Spleen (tissue), 11 donors: Measurements from ENCODE around the gene TMEM181. TPM values are rescaled to one million over a fixed set of nuclear protein-coding genes. Genes with fewer than 3 reads are reported as not detected.

Experiments used
- DNase-seq: peaks from one replicate; pipeline ENCODE4 v3.0.0-alpha.2; 2020
- H3K27ac ChIP-seq, 8 donors: fragments of 200-600 bp; sonication (generic) in 7 of 8; 1 replicate in 4 of 8; 2 replicates in 4 of 8; pipeline versions ENCODE4 v1.5.0 to v1.8.0; 2016 to 2021; ENCODE audit warnings: inconsistent platforms in 4 of 8, mild to moderate bottlenecking in 4 of 8, moderate library complexity in 1 of 8
- H3K27me3 ChIP-seq, 7 donors: fragments of 200-600 bp; sonication (generic) in 6 of 7; replicated peaks in 1 of 7; 1 replicate in 4 of 7; 2 replicates in 3 of 7; pipeline versions ENCODE4 v1.5.0 to v1.8.0; 2016 to 2021; ENCODE audit warnings: inconsistent platforms in 3 of 7, mild to moderate bottlenecking in 1 of 7
- H3K36me3 ChIP-seq, 6 donors: fragments of 200-600 bp; sonication (generic) in 5 of 6; 1 replicate in 4 of 6; 2 replicates in 2 of 6; pipeline versions ENCODE4 v1.5.0 to v1.8.0; 2016 to 2021; ENCODE audit warnings: inconsistent platforms in 2 of 6
- H3K4me1 ChIP-seq, 6 donors: fragments of 200-600 bp; sonication (generic) in 5 of 6; 1 replicate in 3 of 6; 2 replicates in 3 of 6; pipeline versions ENCODE4 v1.5.0 to v1.8.0; 2016 to 2021; ENCODE audit warnings: inconsistent platforms in 3 of 6
- H3K4me3 ChIP-seq, 8 donors: fragments of 200-600 bp; sonication (generic) in 7 of 8; 1 replicate in 4 of 8; 2 replicates in 4 of 8; pipeline versions ENCODE4 v1.5.0 to v1.8.0; 2016 to 2021; ENCODE audit warnings: inconsistent platforms in 4 of 8, mild to moderate bottlenecking in 4 of 8, moderate library complexity in 2 of 8
- H3K9me3 ChIP-seq, 8 donors: fragments of 200-600 bp; sonication (generic) in 7 of 8; 1 replicate in 4 of 8; 2 replicates in 4 of 8; pipeline versions ENCODE4 v1.5.0 to v1.8.0; 2016 to 2021; ENCODE audit warnings: inconsistent platforms in 4 of 8
- POLR2A ChIP-seq, 3 donors: fragments of 450-650 bp; IDR thresholded peaks; one replicate each; pipeline ENCODE4 v1.5.1; 2017; ENCODE audit warnings: antibody characterized with exemption in 3 of 3, mild to moderate bottlenecking in 1 of 3
- POLR2AphosphoS5 ChIP-seq, 3 donors: sonication (generic); formaldehyde crosslinking; IDR thresholded peaks; one replicate each; pipeline ENCODE4 v1.5.1; 2017; ENCODE audit warnings: antibody characterized with exemption in 3 of 3
- WGBS, 5 donors: extraction: QIAGEN DNeasy Blood & Tissue Kit in 3 of 5; methylation state at CpG; one replicate each; pipeline versions ENCODE4 v1.1.5 to v1.1.7; 2013 to 2018; 5-methylcytosine and 5-hydroxymethylcytosine counted together
- intact Hi-C: fragments of 100-400 bp; cut with DNase I; formaldehyde crosslinking; loops from one replicate; pipeline ENCODE4 v1.15.0; 2023; ENCODE audit warnings: low total_unique reads
- polyA plus RNA-seq, 3 donors: library from polyadenylated mRNA; stranded (reverse); fragments of 200-250 nt; gene quantifications; one replicate each; pipeline ENCODE4 v1.2.1, GENCODE V29; 2013
- total RNA-seq, 7 donors: library from RNA; depleted of rRNA in 3 of 7; stranded (reverse); fragments of >200 nt in 3 of 7; fragmentation: NEBNext Ultra II Directional in 4 of 7; extraction: Animal tissue kit (Norgen Biotek cat#: 25700) in 4 of 7; gene quantifications; one replicate each; pipeline versions ENCODE4 v1.1.0 to v1.2.1, GENCODE V29; 2016 to 2021
- TF ChIP-seq, protein P1 (sequence below), 11 experiments: fragments of 200-600 bp in 7 of 11; fragments of 450-650 bp in 4 of 11; sonication (generic) in 4 of 11; IDR thresholded peaks in 8 of 11; conservative IDR thresholded peaks in 3 of 11; 1 replicate in 7 of 11; 2 replicates in 4 of 11; pipeline versions ENCODE4 v1.4.0 to v1.8.0; 2016 to 2021; ENCODE audit warnings: antibody characterized with exemption in 11 of 11, inconsistent platforms in 4 of 11, mild to moderate bottlenecking in 1 of 11
- donor health status: healthy with polysubstance abuse.
- donor health status: DM: no; HTN: no; CAD: no; lungs with moderate emphysema.
- donor health status: DM: no; HTN: no; CAD: no.
- donor health status: Bipolar disorder and iron deficiency.
- donor health status: healthy.
- donor health status: DM: no; HTN: no; CAD: no.
- donor health status: DM: yes; HTN: yes; CAD: no.

The TMEM181 gene
- total and polyA plus RNA-seq, 10 donors = 7.0 to 39.4 (median 23.6) TPM

GRCh38 chr6:158565482-158566040 lies 5.7 kb downstream of the TMEM181 start:
- Histone ChIP-seq H3K27me3 (no peaks in the 10 kb centered on the region), H3K27ac (peak overlapping the region in 5 of 8 donors; percentile 22 to 79 (median 55)), H3K4me1 (peaks cover 10 to 94% (median 85%) of the 10 kb centered on the region in 6 donors), H3K4me3 (peak overlapping the region in 1 of 8 donors; percentile 42), H3K9me3 (no peaks in the 10 kb centered on the region), H3K36me3 (no peaks in the 10 kb centered on the region)
- TF ChIP-seq POLR2AphosphoS5 (IDR thresholded peaks at IDR 0.05) = no peak
- intact Hi-C loops = no loop called here
- no peak for DNase-seq
- 79 to 93% (median 86%) methylated on average over 12 to 14 of the region's 14 CpGs for WGBS, 5 donors

DNA sequence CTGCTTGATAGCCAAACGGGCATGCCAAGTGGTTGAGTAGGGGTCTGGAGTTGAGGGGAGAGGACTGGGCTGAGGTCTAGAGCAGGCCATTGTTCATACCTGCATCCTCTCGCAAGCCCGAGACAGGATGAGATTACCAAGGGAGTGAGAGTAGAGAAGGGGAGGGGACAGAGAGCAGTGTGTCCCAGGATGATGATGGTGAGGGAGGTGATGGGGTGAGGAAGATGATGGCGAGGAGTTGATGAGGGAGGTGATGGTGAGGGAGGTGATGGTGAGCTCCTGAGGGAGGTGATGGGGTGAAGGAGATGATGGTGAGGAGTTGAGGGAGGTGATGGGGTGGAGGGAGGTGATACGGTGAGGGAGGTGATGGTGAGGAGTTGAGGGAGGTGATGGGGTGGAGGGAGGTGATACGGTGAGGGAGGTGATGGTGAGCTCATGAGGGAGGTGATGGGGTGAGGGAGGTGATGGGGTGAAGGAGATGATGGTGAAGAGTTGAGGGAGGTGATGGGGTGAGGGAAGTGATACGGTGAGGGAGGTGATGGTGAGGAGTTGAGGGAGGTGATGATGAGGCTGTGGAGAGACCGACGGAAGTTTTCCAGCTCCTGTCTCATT lies 6.4 kb downstream of the TMEM181 start:
- no peak for DNase-seq
- Histone ChIP-seq H3K4me1 (peaks cover 4 to 93% (median 82%) of the 10 kb centered on the region in 6 donors), H3K36me3 (peaks cover 0 to 5% (median 0%) of the 10 kb centered on the region in 6 donors), H3K9me3 (no peaks in the 10 kb centered on the region), H3K4me3 (no peak overlapping the region), H3K27ac (peak overlapping the region in 2 of 8 donors; percentile 62 to 79), H3K27me3 (no peaks in the 10 kb centered on the region)
- WGBS, 5 donors = 93 to 96% (median 95%) methylated on average over 9 of the region's 9 CpGs
- TF ChIP-seq POLR2A (IDR thresholded peaks at IDR 0.05) (no peak), POLR2AphosphoS5 (IDR thresholded peaks at IDR 0.05) (no peak)
- TF ChIP-seq, protein P1, sequence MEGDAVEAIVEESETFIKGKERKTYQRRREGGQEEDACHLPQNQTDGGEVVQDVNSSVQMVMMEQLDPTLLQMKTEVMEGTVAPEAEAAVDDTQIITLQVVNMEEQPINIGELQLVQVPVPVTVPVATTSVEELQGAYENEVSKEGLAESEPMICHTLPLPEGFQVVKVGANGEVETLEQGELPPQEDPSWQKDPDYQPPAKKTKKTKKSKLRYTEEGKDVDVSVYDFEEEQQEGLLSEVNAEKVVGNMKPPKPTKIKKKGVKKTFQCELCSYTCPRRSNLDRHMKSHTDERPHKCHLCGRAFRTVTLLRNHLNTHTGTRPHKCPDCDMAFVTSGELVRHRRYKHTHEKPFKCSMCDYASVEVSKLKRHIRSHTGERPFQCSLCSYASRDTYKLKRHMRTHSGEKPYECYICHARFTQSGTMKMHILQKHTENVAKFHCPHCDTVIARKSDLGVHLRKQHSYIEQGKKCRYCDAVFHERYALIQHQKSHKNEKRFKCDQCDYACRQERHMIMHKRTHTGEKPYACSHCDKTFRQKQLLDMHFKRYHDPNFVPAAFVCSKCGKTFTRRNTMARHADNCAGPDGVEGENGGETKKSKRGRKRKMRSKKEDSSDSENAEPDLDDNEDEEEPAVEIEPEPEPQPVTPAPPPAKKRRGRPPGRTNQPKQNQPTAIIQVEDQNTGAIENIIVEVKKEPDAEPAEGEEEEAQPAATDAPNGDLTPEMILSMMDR (IDR thresholded peaks at IDR 0.05 in 8 of 11, conservative IDR thresholded peaks at IDR 0.05 in 3 of 11) = no peak
- intact Hi-C loops = no loop called here

GRCh38 chr6:158567152-158567551 lies 7.3 kb downstream of the TMEM181 start:
- WGBS, 5 donors = 86 to 92% (median 86%) methylated on average over 9 to 10 of the region's 10 CpGs
- Histone ChIP-seq H3K4me3 (no peak overlapping the region), H3K9me3 (no peaks in the 10 kb centered on the region), H3K36me3 (peaks cover 0 to 13% (median 0%) of the 10 kb centered on the region in 6 donors), H3K27me3 (no peaks in the 10 kb centered on the region), H3K27ac (peak overlapping the region in 3 of 8 donors; percentile 62 to 79 (median 62)), H3K4me1 (peaks cover 5 to 93% (median 81%) of the 10 kb centered on the region in 6 donors)
- TF ChIP-seq POLR2A (IDR thresholded peaks at IDR 0.05) = no peak
- TF ChIP-seq POLR2AphosphoS5 (IDR thresholded peaks at IDR 0.05) = no peak
- TF ChIP-seq, protein P1 (IDR thresholded peaks at IDR 0.05 in 8 of 11, conservative IDR thresholded peaks at IDR 0.05 in 3 of 11) = no peak
- intact Hi-C loops = no loop called here
- DNase-seq = no peak

DNA sequence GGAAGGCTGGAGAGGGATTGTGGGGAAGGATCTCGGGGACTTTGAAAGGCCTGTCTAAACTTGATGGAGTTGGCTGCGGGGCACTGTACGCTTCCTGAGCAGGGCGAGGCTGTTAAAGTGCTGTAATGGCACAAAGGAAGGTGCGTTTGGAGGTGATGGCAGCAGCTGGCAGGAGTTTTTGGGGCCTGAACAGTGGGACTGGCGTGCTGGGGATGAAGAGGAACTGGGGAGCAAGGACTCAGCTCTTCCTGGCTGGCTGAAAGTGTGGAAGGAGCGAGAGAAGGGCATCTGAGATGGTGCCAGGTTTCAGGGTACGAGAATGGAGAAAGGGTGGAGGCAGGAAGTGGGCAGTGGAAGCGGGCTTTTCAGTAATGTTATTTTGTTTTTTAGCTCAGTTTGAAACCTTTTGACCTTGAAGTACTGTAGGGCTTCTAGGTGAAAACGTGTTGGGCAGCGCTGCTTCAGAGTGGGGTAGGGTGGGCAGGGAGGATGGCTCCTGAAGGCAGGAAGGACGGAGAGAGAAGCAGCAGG lies 8.0 kb downstream of the TMEM181 start:
- no peak for TF ChIP-seq POLR2A (IDR thresholded peaks at IDR 0.05)
- TF ChIP-seq, protein P1 (IDR thresholded peaks at IDR 0.05 in 8 of 11, conservative IDR thresholded peaks at IDR 0.05 in 3 of 11) = no peak
- TF ChIP-seq POLR2AphosphoS5 (IDR thresholded peaks at IDR 0.05) = no peak
- H3K9me3 ChIP-seq = no peaks in the 10 kb centered on the region
- intact Hi-C loops = no loop called here
- peaks cover 5 to 93% (median 76%) of the 10 kb centered on the region in 6 donors for H3K4me1 ChIP-seq
- H3K27ac ChIP-seq = peak overlapping the region in 6 of 8 donors; percentile 8 to 79 (median 58)
- H3K36me3 ChIP-seq = peaks cover 0 to 20% (median 0%) of the 10 kb centered on the region in 6 donors
- no peak for DNase-seq
- peak overlapping the region in 1 of 8 donors; percentile 36 for H3K4me3 ChIP-seq
- H3K27me3 ChIP-seq = no peaks in the 10 kb centered on the region
- 37 to 51% (median 45%) methylated on average over 12 of the region's 12 CpGs for WGBS, 5 donors
